Activated CD4-positive, alpha-beta T cell treated with anti-CD3 and anti-CD28 coated beads, Interleukin-2, amount 10 ng/mL, durations not matched to agents 7 days and 5 days (primary cell): Measurements from ENCODE around the gene PFN4. TPM values are rescaled to one million over a fixed set of nuclear protein-coding genes. Genes with fewer than 3 reads are reported as not detected.
"Not testable (repeated sequence)": the region's sequence is repeated elsewhere in the genome, so short reads cannot be mapped to it uniquely, and the experiment has no call there.

ENCODE experiments used
- CTCF ChIA-PET: fragments of 350-600 bp; sonication (Branson Sonifier 250); formaldehyde crosslinking; loops from one replicate; lab custom pipeline; 2021; ENCODE audit warnings: antibody characterized with exemption; lab: Charles Lee
- POLR2A ChIA-PET: fragments of 350-600 bp; sonication (Branson Sonifier 250); formaldehyde crosslinking; loops from one replicate; lab custom pipeline; 2021; ENCODE audit warnings: antibody characterized with exemption; lab: Charles Lee
- DNase-seq: peaks from one replicate; pipeline ENCODE4 v3.0.0-alpha.2; 2020
- H3K27ac Mint-ChIP-seq: one replicate; pipeline ENCODE4 v1.8.0; 2021; ENCODE audit warnings: mild to moderate bottlenecking, moderate library complexity, mixed read lengths
- H3K27me3 Mint-ChIP-seq: one replicate; pipeline ENCODE4 v1.8.0; 2021; ENCODE audit warnings: mixed read lengths
- H3K36me3 Mint-ChIP-seq: one replicate; pipeline ENCODE4 v1.8.0; 2021; ENCODE audit warnings: low read depth, mixed read lengths
- H3K4me1 Mint-ChIP-seq: one replicate; pipeline ENCODE4 v1.8.0; 2021; ENCODE audit warnings: mixed read lengths
- H3K4me3 Mint-ChIP-seq: one replicate; pipeline ENCODE4 v1.8.0; 2021; ENCODE audit warnings: mild to moderate bottlenecking, moderate library complexity, mixed read lengths
- H3K9me3 Mint-ChIP-seq: one replicate; pipeline ENCODE4 v1.8.0; 2021; ENCODE audit warnings: mixed read lengths
- total RNA-seq, 2 experiments: library from RNA; stranded (reverse); gene quantifications; one replicate each; pipeline ENCODE4 v1.2.3, GENCODE V29; 2021

Gene PFN4
- total RNA-seq, 2 experiments from 2014 or later, result not detected

DNA sequence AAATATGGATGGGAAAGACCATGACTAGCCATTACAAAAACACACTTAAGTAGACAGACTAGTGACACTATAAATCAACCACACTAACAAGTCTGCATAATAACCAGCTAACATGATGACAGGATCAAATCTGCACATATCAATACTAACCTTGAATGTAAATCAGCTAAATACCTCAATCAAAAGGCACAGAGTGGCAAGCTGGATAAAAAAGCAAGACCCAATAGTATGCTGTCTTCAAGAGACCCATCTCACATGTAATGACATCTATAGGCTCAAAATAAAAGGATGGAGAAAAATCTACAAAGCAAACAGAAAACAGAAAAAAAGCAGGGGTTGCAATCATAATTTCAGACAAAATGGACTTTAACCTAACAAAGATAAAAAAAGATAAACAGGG lies 16.3 kb downstream of the PFN4 start:
- DNase-seq, result no peak
- H3K9me3 Mint-ChIP-seq, result peaks cover 26% of the 10 kb centered on the region
- H3K4me1 Mint-ChIP-seq, result no peaks in the 10 kb centered on the region
- CTCF ChIA-PET, result interaction anchor here (2.1 kb wide), 1 partner anchor 9 kb away, joined by 5 read pairs; no protein-coding TSS in a partner anchor
- H3K27me3 Mint-ChIP-seq, result peaks cover 3% of the 10 kb centered on the region
- peaks cover 6% of the 10 kb centered on the region for H3K36me3 Mint-ChIP-seq
- no peak overlapping the region for H3K4me3 Mint-ChIP-seq
- POLR2A ChIA-PET, result no interaction called here
- H3K27ac Mint-ChIP-seq, result no peak overlapping the region

DNA sequence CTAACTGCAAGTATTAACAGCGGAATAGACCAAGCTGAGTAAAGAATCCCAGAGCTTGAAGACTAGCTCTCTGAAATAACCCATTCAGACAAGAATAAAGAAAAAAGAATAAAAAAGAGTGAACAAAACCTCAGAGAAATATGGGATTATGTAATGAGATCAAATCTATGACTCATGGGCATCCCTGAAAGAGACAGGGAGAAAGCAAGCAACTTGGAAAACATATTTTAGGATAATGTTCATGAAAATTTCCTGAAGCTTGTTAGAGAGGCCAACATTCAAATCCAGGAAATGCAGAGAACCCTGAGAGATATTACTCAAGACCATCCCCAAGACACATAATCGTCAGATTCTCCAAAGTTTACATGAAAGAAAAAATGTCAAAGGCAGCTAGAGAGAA lies 17.3 kb downstream of the PFN4 start:
- Mint-ChIP-seq H3K36me3 (peaks cover 6% of the 10 kb centered on the region), H3K9me3 (peaks cover 26% of the 10 kb centered on the region), H3K4me1 (no peaks in the 10 kb centered on the region), H3K27ac (no peak overlapping the region), H3K27me3 (peaks cover 3% of the 10 kb centered on the region), H3K4me3 (no peak overlapping the region)
- no peak for DNase-seq
- ChIA-PET POLR2A (no interaction called here), CTCF (interaction anchor here (0.6 to 2.1 kb wide), 3 partner anchors 10 to 233 kb away, joined by 3 to 5 read pairs (median 4); partner anchors contain the start of gene TP53I3)

DNA sequence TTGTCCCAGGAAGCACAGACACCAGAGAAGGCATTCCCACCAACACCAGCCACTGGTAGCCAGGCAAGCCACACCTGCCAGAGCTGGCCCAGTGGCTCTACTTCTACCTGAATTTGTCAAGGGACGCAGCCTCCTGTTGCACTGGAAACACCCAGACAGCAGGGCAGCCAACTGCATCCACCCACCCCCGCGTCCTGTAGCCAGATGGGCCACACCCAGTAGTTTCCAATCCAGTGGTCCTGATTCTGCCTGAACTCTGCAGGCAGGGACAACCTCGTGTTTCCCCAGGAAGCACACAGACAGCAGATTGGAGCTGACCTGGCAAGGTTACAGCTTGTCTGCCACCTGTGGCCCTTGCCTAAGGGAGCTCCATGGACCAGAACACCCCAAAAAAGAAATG lies 18.2 kb downstream of the PFN4 start:
- no peak overlapping the region for H3K4me3 Mint-ChIP-seq
- H3K4me1 Mint-ChIP-seq, result no peaks in the 10 kb centered on the region
- peaks cover 8% of the 10 kb centered on the region for H3K36me3 Mint-ChIP-seq
- DNase-seq, result no peak
- peaks cover 25% of the 10 kb centered on the region for H3K9me3 Mint-ChIP-seq
- ChIA-PET CTCF (interaction anchor here (1.1 kb wide), 2 partner anchors 21 to 25 kb away, joined by 3 to 4 read pairs; partner anchors contain the start of gene TP53I3), POLR2A (no interaction called here)
- no peak overlapping the region for H3K27ac Mint-ChIP-seq
- peaks cover 3% of the 10 kb centered on the region for H3K27me3 Mint-ChIP-seq

GRCh38 chr2:24104110-24104650 lies 19.0 kb downstream of the PFN4 start:
- DNase-seq, result no peak
- peaks cover 22% of the 10 kb centered on the region for H3K9me3 Mint-ChIP-seq
- no peaks in the 10 kb centered on the region for H3K4me1 Mint-ChIP-seq
- H3K36me3 Mint-ChIP-seq, result peaks cover 8% of the 10 kb centered on the region
- no peak overlapping the region for H3K4me3 Mint-ChIP-seq
- CTCF ChIA-PET, result interaction anchor here (1.1 kb wide), 1 partner anchor 25 kb away, joined by 3 read pairs; no protein-coding TSS in a partner anchor
- H3K27ac Mint-ChIP-seq, result no peak overlapping the region
- POLR2A ChIA-PET, result no interaction called here
- peaks cover 3% of the 10 kb centered on the region for H3K27me3 Mint-ChIP-seq

- H3K27me3 Mint-ChIP-seq, result no peaks in the 10 kb centered on the region
- CTCF ChIA-PET, result no interaction called here
- H3K36me3 Mint-ChIP-seq, result peaks cover 8% of the 10 kb centered on the region
- no peak overlapping the region for H3K4me3 Mint-ChIP-seq
- DNase-seq, result no peak
- POLR2A ChIA-PET, result no interaction called here
- no peaks in the 10 kb centered on the region for H3K4me1 Mint-ChIP-seq
- peaks cover 14% of the 10 kb centered on the region for H3K9me3 Mint-ChIP-seq
- H3K27ac Mint-ChIP-seq, result no peak overlapping the region
These were observed 20.5 kb downstream of the PFN4 start for GRCh38 chr2:24102677-24103076.

- Mint-ChIP-seq H3K36me3 (peaks cover 8% of the 10 kb centered on the region), H3K4me3 (no peak overlapping the region), H3K27me3 (no peaks in the 10 kb centered on the region), H3K27ac (no peak overlapping the region), H3K9me3 (peaks cover 9% of the 10 kb centered on the region), H3K4me1 (no peaks in the 10 kb centered on the region)
- ChIA-PET CTCF (interaction anchor here (0.6 to 1.0 kb wide), 2 partner anchors 32 to 129 kb away, joined by 3 to 4 read pairs; no protein-coding TSS in a partner anchor), POLR2A (no interaction called here)
- no peak for DNase-seq
These were observed 21.1 kb downstream of the PFN4 start for GRCh38 chr2:24101992-24102391.

DNA sequence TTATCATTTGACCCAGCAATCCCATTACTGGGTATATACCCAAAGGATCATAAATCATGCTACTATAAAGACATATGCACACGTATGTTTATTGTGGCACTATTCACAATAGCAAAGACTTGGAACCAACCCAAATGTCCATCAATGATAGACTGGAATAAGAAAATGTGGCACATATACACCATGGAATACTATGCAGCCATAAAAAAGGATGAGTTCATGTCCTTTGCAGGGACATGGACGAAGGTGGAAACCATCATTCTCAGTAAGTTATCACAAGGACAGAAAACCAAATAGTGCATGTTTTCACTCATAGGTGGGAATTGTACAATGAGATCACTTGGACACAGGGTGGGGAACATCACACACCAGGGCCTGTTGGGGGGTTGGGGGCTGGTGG lies 22.4 kb downstream of the PFN4 start:
- H3K9me3 Mint-ChIP-seq, DNase-seq, H3K27ac Mint-ChIP-seq, H3K4me3 Mint-ChIP-seq, POLR2A ChIA-PET, H3K27me3 Mint-ChIP-seq, CTCF ChIA-PET, H3K4me1 Mint-ChIP-seq, H3K36me3 Mint-ChIP-seq: not testable (repeated sequence)

DNA sequence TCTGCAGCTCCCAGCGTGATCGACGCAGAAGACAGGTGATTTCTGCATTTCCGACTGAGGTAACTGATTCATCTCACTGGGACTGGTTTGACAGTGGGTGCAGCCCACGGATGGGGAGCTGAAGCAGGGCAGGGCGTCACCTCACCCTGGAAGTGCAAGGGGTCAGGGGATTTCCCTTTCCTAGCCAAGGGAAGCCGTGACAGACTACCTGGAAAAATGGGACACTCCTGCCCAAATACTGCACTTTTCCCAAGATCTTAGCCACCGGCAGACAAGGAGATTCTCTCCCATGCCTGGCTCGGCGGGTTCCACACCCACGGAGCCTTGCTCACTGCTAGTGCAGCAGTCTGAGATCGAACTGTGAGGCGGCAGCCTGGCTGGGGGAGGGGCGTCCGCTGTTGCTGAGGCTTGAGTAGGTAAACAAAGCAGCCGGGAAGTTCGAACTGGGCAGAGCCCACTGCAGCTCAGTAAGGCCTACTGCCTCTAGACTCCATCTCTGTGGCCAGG lies 27.9 kb downstream of the PFN4 start:
- POLR2A ChIA-PET, H3K27me3 Mint-ChIP-seq, H3K27ac Mint-ChIP-seq, H3K9me3 Mint-ChIP-seq, H3K36me3 Mint-ChIP-seq, H3K4me1 Mint-ChIP-seq, H3K4me3 Mint-ChIP-seq, DNase-seq: not testable (repeated sequence)
- CTCF ChIA-PET, result interaction anchor here (1.3 to 4.0 kb wide), 2 partner anchors 11 to 168 kb away, joined by 4 to 10 read pairs; partner anchors contain the start of gene TP53I3

DNA sequence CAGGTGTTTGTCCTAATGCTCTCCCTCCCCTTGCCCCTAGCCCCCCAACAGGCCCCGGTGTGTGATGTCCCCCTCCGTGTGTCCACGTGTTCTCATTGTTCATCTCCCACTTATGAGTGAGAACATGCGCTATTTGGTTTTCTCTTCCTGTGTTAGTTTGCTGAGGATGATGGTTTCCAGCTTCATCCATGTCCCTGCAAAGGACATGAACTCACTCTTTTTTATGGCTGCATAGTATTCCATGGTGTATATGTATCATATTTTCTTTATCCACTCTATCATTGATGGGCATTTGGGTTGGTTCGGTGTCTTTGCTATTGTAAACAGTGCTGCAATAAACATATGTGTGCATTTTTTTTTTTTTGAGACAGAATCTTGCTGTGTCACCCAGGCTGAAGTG lies 29.9 kb downstream of the PFN4 start:
- H3K4me3 Mint-ChIP-seq, H3K27ac Mint-ChIP-seq, POLR2A ChIA-PET, H3K4me1 Mint-ChIP-seq, H3K9me3 Mint-ChIP-seq, DNase-seq, H3K27me3 Mint-ChIP-seq: not testable (repeated sequence)
- peaks cover 11% of the 10 kb centered on the region for H3K36me3 Mint-ChIP-seq
- CTCF ChIA-PET, result interaction anchor here (4.0 kb wide), 1 partner anchor 9 kb away, joined by 10 read pairs; the partner anchor contains the start of gene TP53I3

DNA sequence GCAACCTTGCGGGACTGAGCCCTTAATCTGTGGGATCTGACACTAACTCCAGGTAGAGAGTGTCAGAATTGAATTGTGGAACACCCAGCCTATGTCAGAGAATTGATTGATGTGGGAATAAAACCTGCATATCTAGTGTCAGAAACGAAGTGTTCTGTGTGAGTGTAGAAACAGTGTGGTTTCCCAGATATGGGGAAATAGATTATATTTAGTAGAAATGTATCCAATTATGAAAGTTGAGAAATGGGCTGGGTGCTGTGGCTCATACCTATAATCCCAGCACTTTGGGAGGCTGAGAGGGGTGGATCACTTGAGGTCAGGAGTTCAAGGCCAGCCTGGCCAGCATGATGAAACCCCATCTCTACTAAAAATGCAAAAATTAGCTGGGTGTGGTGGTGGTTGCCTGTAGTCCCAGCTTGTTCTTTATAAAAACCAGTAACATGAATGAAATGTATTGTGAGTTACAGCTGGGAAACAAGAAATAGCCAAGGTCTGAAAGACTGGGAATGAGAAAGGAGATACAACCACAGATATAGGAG lies 34.2 kb downstream of the PFN4 start:
- ChIA-PET POLR2A (no interaction called here), CTCF (no interaction called here)
- peaks cover 4% of the 10 kb centered on the region for H3K36me3 Mint-ChIP-seq
- H3K27me3 Mint-ChIP-seq, result no peaks in the 10 kb centered on the region
- DNase-seq, result no peak
- H3K27ac Mint-ChIP-seq, result no peak overlapping the region
- H3K4me3 Mint-ChIP-seq, result no peak overlapping the region
- H3K9me3 Mint-ChIP-seq, result no peaks in the 10 kb centered on the region
- H3K4me1 Mint-ChIP-seq, result peaks cover 10% of the 10 kb centered on the region

GRCh38 chr2:24087032-24087431 lies 36.1 kb downstream of the PFN4 start:
- ChIA-PET CTCF (no interaction called here), POLR2A (no interaction called here)

DNA sequence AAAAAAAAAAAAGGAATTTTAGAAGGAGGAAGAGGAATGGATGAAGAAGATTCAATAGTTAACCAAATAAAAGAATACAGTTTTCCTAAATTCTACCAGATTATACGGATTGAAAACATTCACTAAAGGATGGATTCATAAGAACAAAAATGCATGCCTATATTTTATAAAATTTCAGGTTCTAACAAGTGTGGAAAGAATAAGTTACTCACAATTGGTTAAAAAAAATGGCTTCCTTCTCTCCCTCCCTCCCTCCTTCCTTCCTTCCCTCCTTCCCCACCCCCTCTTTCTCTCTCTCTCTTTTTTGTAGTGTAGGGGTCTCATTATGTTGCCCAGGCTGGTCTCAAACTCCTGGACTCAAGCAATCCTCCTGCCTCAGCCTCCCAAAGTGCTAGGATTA lies 36.9 kb downstream of the PFN4 start:
- ChIA-PET POLR2A (no interaction called here), CTCF (no interaction called here)
- Mint-ChIP-seq H3K27ac (no peak overlapping the region), H3K27me3 (no peaks in the 10 kb centered on the region), H3K36me3 (peaks cover 6% of the 10 kb centered on the region), H3K4me1 (peaks cover 18% of the 10 kb centered on the region), H3K9me3 (no peaks in the 10 kb centered on the region), H3K4me3 (no peak overlapping the region)
- DNase-seq, result no peak

More at GRCh38 chr2:24087032-24087431, 36.1 kb downstream of the PFN4 start:
- no peaks in the 10 kb centered on the region for H3K9me3 Mint-ChIP-seq
- no peak overlapping the region for H3K4me3 Mint-ChIP-seq
- no peak overlapping the region for H3K27ac Mint-ChIP-seq
- peaks cover 18% of the 10 kb centered on the region for H3K4me1 Mint-ChIP-seq
- no peak for DNase-seq
- H3K36me3 Mint-ChIP-seq, result peaks cover 6% of the 10 kb centered on the region
- no peaks in the 10 kb centered on the region for H3K27me3 Mint-ChIP-seq

DNA sequence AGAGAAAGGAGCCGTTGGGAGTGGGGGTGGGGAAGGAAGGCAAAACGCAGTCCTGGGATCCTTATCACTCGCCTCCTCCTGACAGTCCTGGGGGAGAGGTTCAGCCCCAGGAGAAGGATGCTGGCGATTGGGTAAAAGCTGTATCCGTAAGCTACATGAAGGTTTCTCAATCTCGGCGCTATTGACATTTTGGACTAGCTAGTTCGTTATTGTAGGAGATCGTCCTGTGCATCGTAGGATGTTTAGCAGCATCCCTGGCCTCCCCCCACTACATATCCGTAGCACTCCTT lies 38.0 kb downstream of the PFN4 start:
- peaks cover 18% of the 10 kb centered on the region for H3K4me1 Mint-ChIP-seq
- no peaks in the 10 kb centered on the region for H3K9me3 Mint-ChIP-seq
- H3K4me3 Mint-ChIP-seq, result peak overlapping the region; percentile 82
- CTCF ChIA-PET, result interaction anchor here (0.5 to 2.6 kb wide), 5 partner anchors 9 to 261 kb away, joined by 3 to 20 read pairs (median 7); partner anchors contain the start of genes ATAD2B and SF3B6
- no peak overlapping the region for H3K27ac Mint-ChIP-seq
- peaks cover 6% of the 10 kb centered on the region for H3K36me3 Mint-ChIP-seq
- no peak for DNase-seq
- H3K27me3 Mint-ChIP-seq, result no peaks in the 10 kb centered on the region
- POLR2A ChIA-PET, result no interaction called here
